Measurements from ENCODE around the gene TRIO. TPM values are rescaled to one million over a fixed set of nuclear protein-coding genes. Genes with fewer than 3 reads are reported as not detected.

TRIO gene
- total and polyA plus RNA-seq, 2 donors (not counting 1 experiment from before 2014, with no cell fraction given), result 134 to 281 TPM

- H3K36me3 ChIP-seq (ENCODE audit: control insufficient read depth, insufficient read depth, low read length), result peaks cover 18% of the 10 kb centered on the region
- DNase-seq (ENCODE audit: low read depth in 2 of 2), result peak in 1 of 2 donors; percentile 50
- H3K9me3 ChIP-seq (ENCODE audit: control insufficient read depth, insufficient read depth, low read depth, low read length), result no peaks in the 10 kb centered on the region
These were observed 163.2 kb downstream of the TRIO start for GRCh38 chr5:14306329-14306815.

DNA sequence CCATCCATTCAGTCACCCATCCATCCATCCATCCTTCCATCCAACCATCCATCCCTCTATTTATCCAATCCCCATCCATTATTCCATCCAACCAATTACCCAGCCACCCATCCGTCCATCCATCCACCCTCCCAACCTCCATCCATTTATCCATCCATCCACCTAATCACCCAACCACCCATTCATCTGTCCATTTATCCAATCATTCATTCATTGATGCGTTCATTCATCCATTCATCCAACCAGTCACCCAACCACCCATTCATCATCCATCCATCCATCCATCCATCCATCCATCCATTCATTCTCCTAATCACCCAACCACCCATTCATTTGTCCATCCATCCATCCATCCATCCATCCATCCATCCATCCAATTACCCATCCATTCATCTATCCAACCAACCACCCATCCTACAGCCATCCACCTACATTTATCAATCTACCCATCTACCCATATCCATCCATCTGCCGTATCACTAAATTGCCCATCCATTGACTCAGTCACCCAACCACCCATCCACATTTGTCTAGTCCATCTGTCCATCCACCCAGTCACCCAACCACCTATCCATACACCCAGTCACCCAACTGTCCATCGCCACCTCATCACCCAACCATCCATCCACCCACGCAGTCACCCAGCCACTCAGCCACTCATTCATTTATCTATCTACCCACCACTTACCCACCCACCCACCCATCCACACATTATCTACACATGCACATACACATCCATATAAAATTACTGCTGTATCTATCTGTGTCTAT lies 165.4 kb downstream of the TRIO start:
- Histone ChIP-seq H3K4me3 (replicated peaks in 1 of 4; ENCODE audit: control extremely low read depth in 1 of 4, insufficient read depth in 1 of 4, low read depth in 3 of 4, low read length in 4 of 4) (no peak overlapping the region), H3K9ac (ENCODE audit: insufficient read depth, low read length) (no peak overlapping the region), H3K27me3 (ENCODE audit: control insufficient read depth, insufficient read depth, low read length) (no peaks in the 10 kb centered on the region), H4K20me1 (ENCODE audit: control insufficient read depth, extremely low read depth, insufficient read depth, low read length) (peaks cover 2% of the 10 kb centered on the region), H3K79me2 (ENCODE audit: control insufficient read depth, insufficient read depth, low read length) (peaks cover 75% of the 10 kb centered on the region), H3K36me3 (ENCODE audit: control insufficient read depth, insufficient read depth, low read length) (peaks cover 22% of the 10 kb centered on the region), H3K4me1 (ENCODE audit: control insufficient read depth, extremely low read depth, insufficient read depth, low read length) (peaks cover 3% of the 10 kb centered on the region), H3K27ac (ENCODE audit: insufficient read depth, low read length) (no peak overlapping the region), H3K9me3 (ENCODE audit: control insufficient read depth, insufficient read depth, low read depth, low read length) (no peaks in the 10 kb centered on the region), H2AFZ (ENCODE audit: low read length) (no peak overlapping the region), H3K4me2 (ENCODE audit: extremely low read depth, insufficient read depth, low read length) (no peak overlapping the region)
- DNase-seq (ENCODE audit: low read depth in 2 of 2), result no peak
- TF ChIP-seq CTCF (conservative IDR thresholded peaks at IDR 0.05 in 1 of 2, IDR thresholded peaks at IDR 0.05 in 1 of 2; ENCODE audit: low read depth in 1 of 2, low read length in 2 of 2), result no peak

More at GRCh38 chr5:14306329-14306815, 163.2 kb downstream of the TRIO start:
- Histone ChIP-seq H2AFZ (ENCODE audit: low read length) (no peak overlapping the region), H3K4me3 (replicated peaks in 1 of 4; ENCODE audit: control extremely low read depth in 1 of 4, insufficient read depth in 1 of 4, low read depth in 3 of 4, low read length in 4 of 4) (no peak overlapping the region), H3K27ac (ENCODE audit: insufficient read depth, low read length) (no peak overlapping the region), H3K4me1 (ENCODE audit: control insufficient read depth, extremely low read depth, insufficient read depth, low read length) (peaks cover 3% of the 10 kb centered on the region), H3K4me2 (ENCODE audit: extremely low read depth, insufficient read depth, low read length) (no peak overlapping the region), H3K27me3 (ENCODE audit: control insufficient read depth, insufficient read depth, low read length) (no peaks in the 10 kb centered on the region), H4K20me1 (ENCODE audit: control insufficient read depth, extremely low read depth, insufficient read depth, low read length) (peaks cover 2% of the 10 kb centered on the region), H3K79me2 (ENCODE audit: control insufficient read depth, insufficient read depth, low read length) (peaks cover 79% of the 10 kb centered on the region), H3K9ac (ENCODE audit: insufficient read depth, low read length) (no peak overlapping the region)
- TF ChIP-seq EZH2 (IDR thresholded peaks at IDR 0.05; ENCODE audit: low read length, missing control alignments) (no peak), CTCF (conservative IDR thresholded peaks at IDR 0.05 in 1 of 2, IDR thresholded peaks at IDR 0.05 in 1 of 2; ENCODE audit: low read depth in 1 of 2, low read length in 2 of 2) (no peak)

GRCh38 chr5:14309199-14309598 lies 166.1 kb downstream of the TRIO start:
- no peaks in the 10 kb centered on the region for H3K4me1 ChIP-seq (ENCODE audit: control insufficient read depth, extremely low read depth, insufficient read depth, low read length)
- H3K4me3 ChIP-seq (replicated peaks in 1 of 4; ENCODE audit: control extremely low read depth in 1 of 4, insufficient read depth in 1 of 4, low read depth in 3 of 4, low read length in 4 of 4), result no peak overlapping the region
- no peak overlapping the region for H2AFZ ChIP-seq (ENCODE audit: low read length)
- H3K4me2 ChIP-seq (ENCODE audit: extremely low read depth, insufficient read depth, low read length), result no peak overlapping the region
- H3K27ac ChIP-seq (ENCODE audit: insufficient read depth, low read length), result no peak overlapping the region
- H3K9me3 ChIP-seq (ENCODE audit: control insufficient read depth, insufficient read depth, low read depth, low read length), result no peaks in the 10 kb centered on the region
- peaks cover 2% of the 10 kb centered on the region for H4K20me1 ChIP-seq (ENCODE audit: control insufficient read depth, extremely low read depth, insufficient read depth, low read length)
- no peak overlapping the region for H3K9ac ChIP-seq (ENCODE audit: insufficient read depth, low read length)
- no peaks in the 10 kb centered on the region for H3K27me3 ChIP-seq (ENCODE audit: control insufficient read depth, insufficient read depth, low read length)
- DNase-seq (ENCODE audit: low read depth in 2 of 2), result no peak
- TF ChIP-seq CTCF (conservative IDR thresholded peaks at IDR 0.05 in 1 of 2, IDR thresholded peaks at IDR 0.05 in 1 of 2; ENCODE audit: low read depth in 1 of 2, low read length in 2 of 2), result no peak
- no peak for TF ChIP-seq EZH2 (IDR thresholded peaks at IDR 0.05; ENCODE audit: low read length, missing control alignments)
- H3K36me3 ChIP-seq (ENCODE audit: control insufficient read depth, insufficient read depth, low read length), result peaks cover 19% of the 10 kb centered on the region
- peaks cover 71% of the 10 kb centered on the region for H3K79me2 ChIP-seq (ENCODE audit: control insufficient read depth, insufficient read depth, low read length)
